NCI-H460 (cell line): Measurements from ENCODE around the gene ABO. TPM values are rescaled to one million over a fixed set of nuclear protein-coding genes. Genes with fewer than 3 reads are reported as not detected.
"Not testable (repeated sequence)": the region's sequence is repeated elsewhere in the genome, so short reads cannot be mapped to it uniquely, and the experiment has no call there.

ENCODE experiments used
- DNase-seq: peaks from one replicate; pipeline ENCODE4 v3.0.0-alpha.2; 2016; ENCODE audit warnings: low read depth; ENCODE audit errors: extremely low read depth
- polyA plus RNA-seq: library from polyadenylated mRNA; depleted of rRNA; stranded (reverse); fragments of >200 nt; gene quantifications from 2 replicates; pipeline ENCODE4 v1.2.3, GENCODE V29; 2014; cell fraction: nucleus; rRNA removed
- total RNA-seq: library from RNA; depleted of rRNA; stranded (reverse); fragments of >200 nt; shearing (Covaris generic); gene quantifications from 2 replicates; pipeline ENCODE4 v1.2.3, GENCODE V29; 2014; rRNA removed

Gene ABO
- not detected in 2 replicates for total RNA-seq
- polyA plus RNA-seq, result not detected in 2 replicates

DNA sequence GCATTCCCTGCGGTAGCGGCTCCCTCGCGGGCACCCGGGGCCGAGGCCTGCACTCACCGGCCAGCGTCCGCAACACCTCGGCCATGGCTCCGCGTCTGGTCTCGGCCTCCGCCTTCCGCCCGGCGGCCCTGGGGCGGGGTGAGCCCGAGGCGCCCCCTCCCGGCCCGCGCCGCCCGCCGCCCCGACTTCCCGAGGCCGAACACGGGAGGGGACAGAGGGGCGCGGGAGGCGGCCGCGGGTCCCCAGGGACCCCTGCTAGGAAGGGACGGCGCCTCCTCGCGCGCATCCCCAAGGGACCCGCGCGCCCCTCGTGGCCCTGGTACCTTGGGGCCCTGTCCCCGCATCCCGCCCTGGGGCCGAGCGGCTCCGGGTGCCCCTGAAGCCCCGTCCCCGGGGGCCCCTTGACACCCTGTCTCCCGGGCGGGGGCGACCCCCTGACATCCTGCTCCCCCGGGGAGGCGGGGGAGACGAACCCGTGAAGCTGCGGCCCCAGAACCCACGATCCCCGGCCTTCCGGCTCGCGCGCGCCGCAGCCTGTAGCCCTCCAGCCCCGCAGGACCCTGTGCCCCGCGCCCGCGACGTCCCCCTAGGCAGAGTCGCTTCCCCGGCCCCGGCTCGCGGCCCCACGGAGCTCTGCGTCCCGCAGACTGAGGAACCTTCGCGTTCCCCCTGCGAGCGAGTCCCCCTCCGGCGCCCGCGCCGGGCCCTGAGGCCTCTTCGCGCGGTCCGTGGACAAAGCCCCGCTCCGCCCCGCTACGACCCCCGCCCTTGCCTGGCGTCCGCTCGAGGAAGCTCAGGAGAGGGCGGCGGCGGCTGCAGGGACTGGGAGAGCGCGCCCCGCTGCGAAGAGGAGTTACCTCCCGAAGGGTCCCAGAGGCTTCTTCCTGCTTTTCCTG lies at the start of gene ABO:
Gene ABO, minus strand, starts transcription at position 97 of the 896 bp plus-strand sequence.
- DNase-seq, result no peak

DNA sequence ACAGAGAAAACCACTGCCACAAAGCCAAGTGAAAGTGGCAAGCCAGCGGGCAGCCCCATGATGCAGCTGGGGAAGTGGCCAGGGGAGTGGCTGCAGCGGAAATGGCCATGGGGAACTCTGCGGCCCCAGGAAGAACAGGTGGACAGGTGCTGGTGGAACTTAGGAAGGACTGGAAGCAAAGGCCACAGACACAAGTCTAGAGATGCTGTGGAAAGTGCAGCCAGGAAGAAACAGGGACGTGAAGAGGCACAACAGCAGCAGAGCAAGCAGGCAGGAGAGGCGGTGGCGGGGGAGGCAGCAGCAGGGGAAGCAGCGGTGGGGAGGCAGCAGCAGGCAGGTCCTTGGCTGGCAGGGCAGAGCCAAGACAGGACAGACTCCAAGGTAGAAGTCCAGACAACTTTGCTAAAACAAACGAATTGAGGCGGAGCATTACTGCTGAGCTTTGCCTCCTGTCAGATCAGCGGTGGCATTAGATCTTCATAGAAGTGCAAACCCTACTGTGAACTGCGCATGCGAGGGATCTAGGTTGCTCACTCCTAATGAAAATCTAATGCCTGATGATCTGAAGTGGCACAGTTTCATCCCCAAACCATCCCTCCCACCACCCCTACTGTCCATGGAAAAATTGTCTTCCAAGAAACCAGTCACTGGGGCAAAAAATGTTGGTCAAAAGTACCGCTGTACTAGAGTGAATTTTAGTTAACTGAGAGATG lies 49.1 kb upstream of the ABO start:
- DNase-seq, result no peak

- no peak for DNase-seq
Observed at GRCh38 chr9:133323211-133323610, 48.2 kb upstream of the ABO start.

GRCh38 chr9:133322701-133323100 lies 47.7 kb upstream of the ABO start:
- no peak for DNase-seq

- no peak for DNase-seq
Observed at GRCh38 chr9:133321411-133321935, 46.5 kb upstream of the ABO start.

- DNase-seq, result no peak
Observed at GRCh38 chr9:133320421-133320881, 45.5 kb upstream of the ABO start.

GRCh38 chr9:133317551-133317950 lies 42.5 kb upstream of the ABO start:
- not testable (repeated sequence) for DNase-seq

DNA sequence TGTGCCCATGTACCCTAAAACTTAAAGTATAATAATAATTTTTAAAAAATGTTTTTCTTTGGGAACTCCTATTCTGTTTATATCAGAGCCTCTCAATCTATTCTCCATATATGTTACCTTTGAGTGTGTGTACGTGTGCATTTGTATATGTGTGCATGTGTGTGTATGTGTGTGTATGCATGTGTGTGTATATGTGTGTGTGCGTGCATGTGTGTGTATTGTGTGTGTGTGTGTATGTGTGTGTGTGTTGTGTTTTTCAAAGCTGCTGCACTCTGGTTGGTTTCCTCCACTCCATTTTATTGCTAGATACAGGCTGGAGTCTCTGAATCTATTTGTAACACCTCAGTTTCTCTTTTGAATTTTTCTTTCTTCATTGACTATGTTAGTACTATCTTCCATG lies 41.0 kb upstream of the ABO start:
- DNase-seq, result no peak

GRCh38 chr9:133309608-133310007 lies 34.6 kb upstream of the ABO start:
- DNase-seq, result no peak

GRCh38 chr9:133307301-133307700 lies 32.3 kb upstream of the ABO start:
- DNase-seq, result no peak

DNA sequence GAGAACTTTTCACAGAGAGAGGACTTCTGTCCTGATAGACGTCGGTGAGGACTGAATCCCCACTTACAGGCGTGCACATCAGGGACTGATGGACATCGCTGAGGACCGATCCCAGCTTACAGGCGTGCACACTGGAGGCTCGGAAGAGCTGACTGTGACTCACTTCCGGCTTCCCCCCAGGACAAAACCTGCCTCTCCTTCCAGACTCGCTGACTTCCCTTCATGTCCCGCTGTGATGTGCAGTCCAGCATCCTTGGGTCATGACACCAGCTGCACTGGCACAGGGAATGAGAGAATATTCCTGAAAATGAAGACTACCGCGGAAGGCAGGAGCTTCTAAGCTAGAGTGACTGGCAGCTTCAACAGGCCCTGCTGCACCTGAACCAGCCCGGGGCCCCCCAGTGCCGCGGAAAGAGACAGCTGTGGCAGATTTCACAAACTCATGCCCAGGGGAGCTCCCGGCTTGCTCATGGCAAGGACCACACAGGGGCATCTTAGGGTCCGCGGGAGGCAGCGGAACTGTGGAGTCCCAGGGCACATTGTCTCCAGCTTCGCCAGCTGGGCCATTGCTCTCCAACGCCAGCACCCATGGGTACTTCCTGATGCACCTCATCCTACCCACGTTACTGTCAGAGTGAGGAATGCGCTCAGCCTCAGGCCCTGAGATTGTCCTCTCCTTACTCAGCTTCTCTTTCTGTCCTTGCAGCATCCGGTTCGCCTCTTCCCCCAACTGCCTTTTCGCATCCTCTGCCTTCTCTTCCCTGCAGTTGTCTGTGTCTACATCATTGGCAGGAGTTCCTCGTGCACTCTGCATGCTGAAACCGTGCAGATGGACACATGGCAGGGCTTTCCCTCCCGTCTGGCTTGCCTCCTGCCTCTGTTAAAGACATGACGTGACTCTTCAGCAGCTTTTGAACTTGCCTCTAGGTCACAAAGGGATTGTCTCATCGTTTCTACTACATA lies 31.5 kb upstream of the ABO start:
- no peak for DNase-seq

DNA sequence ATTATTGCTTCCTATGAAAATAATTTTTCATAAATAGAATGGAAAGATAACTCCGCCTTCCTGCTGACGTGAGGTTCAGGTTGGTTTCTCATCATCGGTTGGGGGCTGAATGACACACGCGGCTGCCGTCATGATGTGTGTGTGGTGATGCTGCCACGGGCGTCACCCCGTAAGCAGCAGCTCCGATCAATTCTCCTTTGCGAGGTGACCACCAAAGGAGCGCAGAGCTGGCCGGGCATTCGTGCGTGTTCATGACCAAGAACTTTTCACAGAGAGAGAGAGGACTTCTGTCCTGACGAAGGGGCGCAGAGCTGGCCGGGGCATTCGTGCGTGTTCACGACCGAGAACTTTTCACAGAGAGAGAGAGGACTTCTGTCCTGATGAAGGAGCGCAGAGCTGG lies 30.7 kb upstream of the ABO start:
- DNase-seq, result no peak

DNA sequence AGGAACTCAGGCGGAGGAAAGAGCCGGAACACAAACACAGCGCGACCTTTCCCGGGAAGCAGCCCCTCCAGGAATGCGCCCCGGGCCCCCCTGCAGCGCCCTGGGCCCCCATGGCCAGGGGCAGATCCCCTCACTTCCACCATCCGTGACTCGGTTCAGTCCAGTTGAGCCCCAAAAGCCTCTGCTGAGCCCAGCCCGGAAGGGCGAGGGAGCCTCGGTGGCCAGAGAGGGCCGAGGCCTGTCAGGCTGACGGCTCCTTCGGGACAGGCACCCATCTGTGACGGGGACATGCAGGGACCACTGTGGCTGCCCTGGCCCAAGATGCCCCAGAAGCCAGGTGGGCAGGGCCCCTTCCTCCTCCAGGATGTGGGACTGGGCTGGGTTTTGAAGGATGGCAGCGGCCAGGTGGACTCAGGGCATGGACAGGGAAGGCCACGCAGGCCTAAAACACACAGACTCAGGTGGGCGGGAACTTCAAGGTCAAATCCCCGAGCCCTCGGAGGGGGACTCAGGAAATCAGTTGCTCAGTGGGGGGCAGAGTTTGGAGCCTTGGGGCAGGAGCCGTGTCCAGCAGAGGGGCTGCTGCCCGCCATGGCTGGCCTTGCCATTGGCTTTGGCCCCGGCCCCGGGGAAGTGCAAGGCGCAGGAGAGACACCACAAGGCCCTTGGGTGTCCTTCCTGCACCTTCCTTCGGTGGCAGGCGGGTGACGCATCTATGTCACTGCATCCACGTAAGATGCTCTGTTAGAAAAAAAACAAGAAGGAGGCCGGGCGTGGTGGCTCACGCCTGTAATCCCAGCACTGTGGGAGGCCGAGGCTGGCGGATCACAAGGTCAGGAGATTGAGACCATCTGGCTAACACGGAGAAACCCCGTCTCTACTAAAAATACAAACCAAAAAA lies 29.7 kb upstream of the ABO start:
- no peak for DNase-seq

DNA sequence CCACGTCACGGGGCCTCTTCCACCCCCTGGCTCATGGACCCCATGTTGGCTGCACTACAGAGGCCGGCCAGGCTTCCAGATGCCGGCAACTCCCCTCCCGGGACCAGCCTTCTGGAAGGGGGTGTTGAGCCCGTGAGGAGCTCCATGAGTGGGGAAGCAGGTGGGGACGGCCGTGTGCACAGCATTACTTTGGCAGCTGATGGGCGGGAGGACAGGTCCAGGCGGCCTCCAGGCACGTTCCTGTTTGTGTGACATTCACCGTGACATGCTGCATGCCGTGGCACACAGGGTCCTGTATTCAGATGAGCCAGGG lies 29.1 kb upstream of the ABO start:
- DNase-seq, result no peak

DNA sequence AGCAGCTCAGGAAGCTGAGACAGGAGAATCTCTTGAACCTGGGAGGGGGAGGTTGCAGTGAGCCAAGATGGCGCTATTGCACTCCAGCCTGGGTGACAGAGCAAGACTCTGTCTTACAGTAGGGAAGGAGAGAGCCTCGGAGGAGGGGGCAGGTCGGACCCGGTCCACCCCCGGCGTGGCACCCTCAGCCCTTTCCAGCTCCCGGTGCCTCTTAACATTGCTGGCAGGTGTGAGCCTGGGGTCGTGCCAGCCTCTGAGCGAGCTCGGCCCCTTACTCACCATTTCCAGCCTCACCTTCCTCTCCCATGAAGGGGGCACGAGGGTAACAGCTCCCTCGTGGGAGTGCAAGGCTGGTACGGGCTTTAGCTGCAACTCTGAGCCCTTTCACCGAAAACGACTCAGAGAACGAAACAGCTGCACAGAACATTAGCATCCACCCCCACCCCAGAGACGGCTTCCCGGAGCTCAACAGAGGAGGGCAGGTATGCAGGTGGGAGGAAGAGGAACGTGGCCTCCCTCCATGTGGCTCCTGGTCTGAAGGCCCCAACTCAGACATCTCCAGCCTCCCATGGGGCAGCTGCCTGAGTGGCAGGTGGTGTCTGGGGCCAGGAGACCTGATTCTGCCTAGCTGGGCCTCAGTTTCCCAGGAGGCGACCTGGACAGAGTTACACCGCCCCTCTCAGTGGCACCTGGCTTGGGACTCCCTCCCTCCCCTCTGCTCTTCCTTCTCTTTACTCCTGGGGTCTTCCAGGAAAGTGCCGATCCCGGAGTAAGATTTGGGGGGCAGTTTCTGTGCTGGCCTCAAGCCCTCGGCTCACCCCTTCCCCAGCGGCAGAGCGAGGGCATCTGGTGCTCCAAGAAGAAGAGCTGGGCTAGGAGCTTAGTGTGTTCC lies 28.5 kb upstream of the ABO start:
- DNase-seq, result no peak

GRCh38 chr9:133301253-133302230 lies 26.5 kb upstream of the ABO start:
- no peak for DNase-seq

DNA sequence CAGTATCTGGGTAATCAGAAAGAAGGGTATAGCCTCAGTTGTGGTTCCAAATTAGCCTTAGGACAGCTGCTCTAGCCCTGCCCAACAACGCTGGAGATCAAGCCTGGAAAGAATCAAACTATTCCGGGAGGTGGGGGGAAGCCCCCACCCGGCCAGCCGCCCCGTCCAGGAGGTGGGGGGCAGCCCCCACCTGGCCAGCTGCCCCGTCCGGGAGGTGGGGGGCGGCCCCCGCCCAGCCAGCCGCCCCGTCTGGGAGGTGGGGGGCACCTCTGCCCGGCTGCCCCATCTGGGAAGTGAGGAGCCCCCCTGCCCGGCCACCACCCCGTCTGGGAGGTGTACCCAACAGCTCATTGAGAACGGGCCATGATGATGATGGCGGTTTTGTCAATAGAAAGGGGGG lies 25.0 kb upstream of the ABO start:
- not testable (repeated sequence) for DNase-seq
